Kidney (tissue), 14 donors: ENCODE data around the gene LRP2BP. TPM values are rescaled to one million over a fixed set of nuclear protein-coding genes. Genes with fewer than 3 reads are reported as not detected.
"Not testable (repeated sequence)": the region's sequence is repeated elsewhere in the genome, so short reads cannot be mapped to it uniquely, and the experiment has no call there.

ENCODE experiments used
- DNase-seq, 5 donors: peaks; one replicate each; pipeline ENCODE4 v3.0.0-alpha.2; 2013 to 2020
- FAIRE-seq: peaks from 2 replicates; lab custom pipeline; 2012; peaks lifted over from hg19 to GRCh38; lab: Jason Lieb, UNC
- H3K27ac ChIP-seq, 2 donors: one replicate each; pipeline ENCODE4 v1.7.0; 2013; ENCODE audit warnings: low read depth in 2 of 2, low read length in 2 of 2, inconsistent platforms in 1 of 2
- H3K27me3 ChIP-seq: one replicate; pipeline ENCODE4 v1.7.1; 2013; ENCODE audit warnings: low read length, inconsistent platforms; ENCODE audit not compliant: control insufficient read depth, insufficient read depth
- H3K36me3 ChIP-seq, 3 donors: one replicate each; pipeline versions ENCODE4 v1.7.0 to v1.7.1; 2013; ENCODE audit warnings: low read length in 3 of 3, control low read depth in 1 of 3, inconsistent platforms in 1 of 3; ENCODE audit not compliant: insufficient read depth in 3 of 3, control insufficient read depth in 2 of 3
- H3K4me1 ChIP-seq, 3 donors: one replicate each; pipeline versions ENCODE4 v1.7.0 to v1.7.1; 2013; ENCODE audit warnings: low read length in 3 of 3, inconsistent platforms in 1 of 3, low read depth in 1 of 3; ENCODE audit not compliant: control insufficient read depth in 2 of 3, insufficient read depth in 2 of 3
- H3K4me3 ChIP-seq, 3 donors: one replicate each; pipeline versions ENCODE4 v1.7.0 to v1.8.1; 2013; ENCODE audit warnings: low read length in 3 of 3, control low read depth in 1 of 3, inconsistent platforms in 1 of 3
- H3K9ac ChIP-seq, 3 donors: one replicate each; pipeline versions ENCODE4 v1.7.0 to v1.7.1; 2013; ENCODE audit warnings: low read length in 3 of 3, control low read depth in 1 of 3, inconsistent platforms in 1 of 3
- H3K9me3 ChIP-seq, 3 donors: one replicate each; pipeline versions ENCODE4 v1.7.0 to v1.7.1; 2013; ENCODE audit warnings: low read length in 3 of 3, control low read depth in 1 of 3, inconsistent platforms in 1 of 3; ENCODE audit not compliant: control insufficient read depth in 2 of 3, insufficient read depth in 1 of 3
- CTCF ChIP-seq: IDR thresholded peaks from 3 replicates; pipeline ENCODE4 v1.5.1; 2012; ENCODE audit warnings: mild to moderate bottlenecking, moderate library complexity, borderline replicate concordance; ENCODE audit not compliant: insufficient read depth; ENCODE audit errors: extremely low read depth
- intact Hi-C: fragments of 100-400 bp; cut with DNase I; formaldehyde crosslinking; loops from one replicate; pipeline ENCODE4 v1.11.1; 2022
- polyA plus RNA-seq: library from polyadenylated mRNA; stranded (reverse); fragments of 350-450 nt; fragmentation: Illumina TruSeq; extraction: RNeasy Lipid Tissue Mini Kit (QIAGEN cat#74804); gene quantifications from one replicate; pipeline ENCODE4 v1.2.3, GENCODE V29; 2014; ENCODE audit warnings: low read depth, low replicate concordance; ENCODE audit not compliant: insufficient read depth
- total RNA-seq: library from RNA; stranded (reverse); fragmentation: NEBNext Ultra II Directional; extraction: Animal tissue kit (Norgen Biotek cat#: 25700); gene quantifications from one replicate; pipeline ENCODE4 v1.2.1, GENCODE V29; 2021
- donor health status: control.
- donor health status: control.
- donor health status: control.
- donor health status: control.
- donor health status: control.
- donor health status: DM: yes; HTN: yes; CAD: no.
- donor health status: Normal renal cell carcinoma (clear cell type).

The LRP2BP gene
- total and polyA plus RNA-seq, 2 donors from 2014 or later = 0.99 to 1.9 TPM

GRCh38 chr4:185370268-185370949, 25.3 kb downstream of the LRP2BP start:
- Histone ChIP-seq H3K27me3 (no peaks in the 10 kb centered on the region), H3K27ac (no peak overlapping the region), H3K9ac (no peak overlapping the region), H3K4me1 (no peaks in the 10 kb centered on the region), H3K4me3 (no peak overlapping the region), H3K9me3 (no peaks in the 10 kb centered on the region), H3K36me3 (peaks cover 0 to 4% (median 0%) of the 10 kb centered on the region in 3 donors)
- no peak for TF ChIP-seq CTCF
- DNase-seq (no peak), FAIRE-seq (no peak)
- intact Hi-C loops = no loop called here

- H3K27ac ChIP-seq = no peak overlapping the region
- DNase-seq (no peak), FAIRE-seq (no peak)
- TF ChIP-seq CTCF = no peak
- no peaks in the 10 kb centered on the region for H3K27me3 ChIP-seq
- H3K4me3 ChIP-seq = no peak overlapping the region
- H3K9ac ChIP-seq = no peak overlapping the region
- H3K36me3 ChIP-seq = peaks cover 0 to 4% (median 0%) of the 10 kb centered on the region in 3 donors
- intact Hi-C loops = no loop called here
- H3K4me1 ChIP-seq = no peaks in the 10 kb centered on the region
- H3K9me3 ChIP-seq = no peaks in the 10 kb centered on the region
These were observed 26.0 kb downstream of the LRP2BP start for GRCh38 chr4:185369731-185370130.

- FAIRE-seq (no peak), DNase-seq (peak in 4 of 5 donors; percentile 53 to 81 (median 70))
- Histone ChIP-seq H3K36me3 (no peaks in the 10 kb centered on the region), H3K4me1 (no peaks in the 10 kb centered on the region), H3K27me3 (no peaks in the 10 kb centered on the region), H3K27ac (no peak overlapping the region), H3K9me3 (no peaks in the 10 kb centered on the region), H3K9ac (no peak overlapping the region), H3K4me3 (no peak overlapping the region)
- no peak for TF ChIP-seq CTCF
- intact Hi-C loops = no loop called here
These were observed 30.8 kb downstream of the LRP2BP start for GRCh38 chr4:185364886-185365285.

- H3K4me1 ChIP-seq = no peaks in the 10 kb centered on the region
- no peaks in the 10 kb centered on the region for H3K9me3 ChIP-seq
- H3K36me3 ChIP-seq = no peaks in the 10 kb centered on the region
- H3K4me3 ChIP-seq = no peak overlapping the region
- DNase-seq = no peak
- no peak overlapping the region for H3K27ac ChIP-seq
- intact Hi-C loops = no loop called here
- no peak overlapping the region for H3K9ac ChIP-seq
- H3K27me3 ChIP-seq = no peaks in the 10 kb centered on the region
- no peak for FAIRE-seq
- no peak for TF ChIP-seq CTCF
These were observed 32.5 kb downstream of the LRP2BP start for GRCh38 chr4:185363251-185363650.

GRCh38 chr4:185362570-185362969, 33.2 kb downstream of the LRP2BP start:
- DNase-seq, H3K27ac ChIP-seq, H3K4me1 ChIP-seq, intact Hi-C loops, H3K4me3 ChIP-seq, H3K9me3 ChIP-seq, H3K9ac ChIP-seq, FAIRE-seq, H3K36me3 ChIP-seq, H3K27me3 ChIP-seq: not testable (repeated sequence)
